H54 (cell line): ENCODE data around the gene KCTD19.

ENCODE experiments used
- DNase-seq: peaks from one replicate; pipeline ENCODE4 v3.0.0; 2011; ENCODE audit warnings: low spot score, mixed read lengths; ENCODE audit not compliant: insufficient read length
- FAIRE-seq: peaks from 3 replicates; lab custom pipeline; 2011; peaks lifted over from hg19 to GRCh38; lab: Jason Lieb, UNC
- POLR2A ChIP-seq: IDR thresholded peaks from 2 replicates; pipeline ENCODE4 v1.6.1; 2011; ENCODE audit warnings: low read depth, mild to moderate bottlenecking, low read length

KCTD19 gene

DNA sequence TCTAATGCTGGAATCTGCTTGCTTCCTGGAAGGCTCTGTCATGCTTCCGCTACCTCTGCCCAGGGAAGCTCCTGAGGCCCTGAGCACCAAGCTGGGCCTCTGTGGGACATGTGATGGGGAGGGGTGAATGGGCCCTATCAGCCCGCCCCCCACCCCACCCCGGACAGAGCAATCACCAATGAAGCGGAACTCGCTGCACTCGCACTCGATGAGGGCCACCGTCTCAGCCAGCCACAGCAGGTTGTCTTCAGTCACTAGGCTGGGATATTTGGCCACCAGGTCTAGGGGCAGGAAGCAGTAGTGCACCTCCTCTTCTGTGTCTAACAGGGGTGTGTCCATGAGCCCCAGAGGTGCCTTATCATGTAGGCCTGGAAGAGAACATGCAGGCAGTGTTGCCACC, 23.6 kb downstream of the KCTD19 start:
- FAIRE-seq = no peak
- no peak for DNase-seq
- TF ChIP-seq POLR2A = no peak

DNA sequence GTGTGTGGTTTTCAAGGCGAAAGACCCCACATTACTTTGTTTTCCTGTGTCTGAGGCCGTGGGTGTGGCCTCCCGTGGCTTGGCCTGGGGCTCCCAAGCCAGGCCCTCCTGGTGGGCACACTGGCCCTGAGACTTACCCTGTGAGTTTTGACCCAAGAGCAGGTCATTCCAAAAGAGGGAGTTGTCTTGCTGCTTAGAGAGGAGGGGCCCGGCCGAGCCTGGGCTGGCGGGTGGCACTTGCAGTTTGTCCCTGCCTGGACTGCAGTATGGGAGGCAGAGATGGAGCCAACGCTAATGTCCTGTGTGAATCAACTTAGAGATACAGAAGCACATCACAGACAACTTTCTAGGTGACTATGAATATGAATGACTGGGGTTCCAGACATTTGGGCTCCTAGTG, 24.5 kb downstream of the KCTD19 start:
- DNase-seq (no peak), FAIRE-seq (no peak)
- TF ChIP-seq POLR2A = no peak

DNA sequence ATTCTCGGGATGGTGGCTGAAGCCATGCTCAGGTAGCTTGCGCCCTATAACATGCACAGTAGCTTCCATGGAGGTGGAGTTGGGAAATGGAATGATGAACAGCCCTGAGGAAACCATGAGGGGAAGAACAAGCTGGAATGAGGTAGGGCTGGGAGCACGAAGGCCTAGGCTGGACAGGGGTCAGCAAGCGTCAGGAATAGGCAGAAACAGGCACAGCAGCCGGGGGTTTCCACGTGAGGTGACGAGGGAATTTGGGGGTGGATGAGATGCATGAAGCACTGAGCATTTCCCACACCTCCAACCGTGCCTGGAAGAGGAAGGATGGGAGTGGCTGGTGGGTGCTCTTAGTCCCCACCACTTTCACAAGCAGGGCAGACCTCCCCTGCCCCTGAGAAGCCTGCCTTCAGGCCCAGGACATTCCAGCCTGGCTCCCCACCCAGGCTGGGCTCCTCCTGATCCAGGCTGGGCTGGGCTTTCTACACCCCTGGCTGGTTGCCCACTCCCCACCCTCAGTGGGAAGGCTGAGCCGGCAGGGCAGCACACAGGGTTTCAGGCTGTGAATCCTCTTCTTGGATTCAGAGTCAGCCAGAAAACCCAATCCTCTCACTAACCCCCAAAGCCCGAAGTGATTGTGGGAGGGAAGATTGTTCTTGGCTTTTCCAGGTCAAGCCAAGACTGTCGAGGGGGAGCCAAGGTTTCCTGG, 25.3 kb downstream of the KCTD19 start:
- no peak for FAIRE-seq
- DNase-seq = no peak
- TF ChIP-seq POLR2A = no peak

DNA sequence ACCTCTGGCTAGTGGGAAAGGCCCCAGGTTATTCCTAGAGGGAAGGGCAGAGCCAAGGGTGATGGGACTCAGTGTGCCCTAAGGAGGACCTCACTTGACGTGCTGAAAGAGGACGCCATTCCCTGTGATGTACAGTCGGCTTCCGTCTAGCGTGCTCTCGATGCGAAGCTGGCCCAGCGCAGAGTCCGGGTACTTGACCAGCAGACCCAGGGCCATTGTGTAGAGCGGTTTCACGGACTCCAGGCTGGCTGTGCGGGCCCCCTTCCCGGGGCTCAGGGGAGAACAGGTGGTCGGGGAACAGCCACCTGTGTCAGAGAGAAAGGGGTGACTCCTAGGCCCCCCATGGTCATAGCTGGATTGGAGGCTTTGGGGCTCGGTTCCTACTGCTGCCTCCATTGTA, 27.3 kb downstream of the KCTD19 start:
- no peak for TF ChIP-seq POLR2A
- DNase-seq (no peak), FAIRE-seq (no peak)

DNA sequence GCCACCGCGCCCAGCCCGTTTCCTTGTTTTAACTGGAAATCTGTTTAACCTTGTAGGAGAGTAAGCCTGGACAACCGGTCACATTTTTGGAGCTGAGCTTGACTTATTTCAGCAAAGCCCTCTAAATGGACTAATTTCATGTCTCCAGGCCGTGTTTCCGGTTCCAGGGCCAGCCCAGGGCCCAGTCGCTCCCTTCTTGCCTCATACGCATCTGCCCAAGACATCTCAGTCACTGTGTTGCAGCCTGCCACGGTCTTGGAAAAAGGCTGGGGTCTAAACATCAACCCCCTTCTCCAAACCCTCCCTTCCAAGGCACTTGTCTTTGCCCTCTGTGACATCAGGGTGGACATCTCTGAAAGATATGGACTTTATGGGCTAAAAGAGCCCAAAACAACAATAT, 28.3 kb downstream of the KCTD19 start:
- DNase-seq (no peak), FAIRE-seq (no peak)
- no peak for TF ChIP-seq POLR2A

DNA sequence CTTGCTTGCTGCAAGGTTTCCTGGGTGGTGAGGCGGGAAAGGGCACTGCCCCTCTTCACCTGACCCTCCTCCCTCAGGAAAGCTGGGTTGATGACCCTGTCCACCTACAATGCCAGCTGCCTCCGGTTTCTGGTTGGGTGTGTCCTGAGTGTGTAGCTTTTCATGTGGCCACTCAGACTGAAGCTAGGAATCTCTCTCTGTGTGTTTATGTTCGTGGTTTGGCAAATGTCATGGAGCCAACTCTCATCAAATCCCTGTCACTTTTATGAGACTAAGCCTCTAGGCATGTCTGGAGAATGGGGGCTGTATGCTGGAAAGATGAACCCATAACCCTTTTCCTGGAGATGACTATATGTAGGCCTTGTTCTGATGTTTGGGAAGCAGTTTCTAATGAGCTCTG, 30.1 kb downstream of the KCTD19 start:
- no peak for TF ChIP-seq POLR2A
- FAIRE-seq = no peak
- no peak for DNase-seq

DNA sequence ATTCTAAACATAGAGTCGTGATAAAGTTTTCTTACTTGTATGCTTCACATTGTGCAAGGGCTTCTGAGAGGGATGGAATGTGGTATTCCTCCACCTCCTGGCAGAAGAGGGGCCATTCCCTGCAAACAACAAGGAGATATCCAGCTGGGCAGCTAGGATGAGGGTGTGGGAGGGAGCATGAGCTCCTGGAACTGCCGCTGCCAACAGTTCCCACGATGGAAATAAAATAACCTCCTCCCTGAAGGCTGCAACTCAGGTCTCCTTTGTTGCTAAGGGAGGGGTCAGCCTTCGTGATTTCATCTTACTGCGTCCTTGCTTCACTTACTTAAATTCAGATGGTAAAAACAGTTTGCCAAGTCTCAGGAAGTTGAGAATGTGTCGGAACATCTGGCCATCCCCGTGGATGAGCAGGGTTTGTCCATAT, 31.6 kb downstream of the KCTD19 start:
- FAIRE-seq (no peak), DNase-seq (no peak)

DNA sequence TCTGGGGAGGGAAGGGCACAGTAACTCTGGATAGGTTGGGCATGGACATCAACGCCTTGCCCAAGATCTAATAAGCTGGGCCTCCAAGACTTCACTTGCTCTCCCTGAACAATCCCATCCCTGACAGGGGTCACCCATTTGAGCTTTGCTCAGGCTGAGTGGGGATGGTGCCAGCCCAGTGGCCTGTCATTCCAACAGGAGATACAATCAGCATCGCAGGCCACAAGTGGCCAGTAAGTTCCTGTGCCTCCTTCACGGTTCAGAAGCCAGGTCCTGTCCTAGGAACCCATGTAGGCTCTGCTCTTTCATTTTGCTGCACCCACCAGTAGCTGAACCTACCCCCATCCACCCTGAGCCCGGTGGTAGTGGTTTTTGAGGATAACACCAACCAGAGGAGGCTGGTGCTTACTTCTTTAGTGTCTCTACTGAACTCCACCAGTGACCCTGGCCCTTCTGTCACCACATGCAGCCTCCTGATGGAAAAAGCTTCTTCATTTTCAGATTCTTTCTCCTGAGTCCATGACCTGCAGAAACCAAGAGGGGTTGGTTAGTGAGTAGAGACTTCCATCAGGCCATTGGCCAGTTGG, 32.3 kb downstream of the KCTD19 start:
- FAIRE-seq = no peak
- TF ChIP-seq POLR2A = no peak
- DNase-seq = no peak

More for the DNA sequence above, 31.6 kb downstream of the KCTD19 start:
- no peak for TF ChIP-seq POLR2A

DNA sequence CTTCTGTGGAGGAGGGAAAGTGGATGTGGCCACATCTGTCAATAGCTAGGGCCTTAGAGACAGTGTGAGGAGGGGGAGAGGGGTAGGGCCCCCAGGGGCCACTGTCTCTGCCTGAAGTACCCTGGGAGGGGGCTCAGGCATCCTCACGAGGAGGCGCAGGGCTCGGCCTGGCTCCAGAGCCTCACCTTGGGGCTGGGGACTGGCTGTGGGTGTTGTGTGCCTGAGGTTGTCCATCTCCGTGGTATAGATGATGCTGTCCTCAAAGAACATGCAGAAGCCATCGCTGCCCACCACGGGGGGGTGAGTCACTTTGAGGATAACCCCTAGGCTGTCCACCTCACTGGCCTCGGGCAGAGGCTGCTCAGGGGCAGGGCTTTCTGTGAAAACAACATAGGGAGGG, 35.1 kb downstream of the KCTD19 start:
- no peak for DNase-seq

DNA sequence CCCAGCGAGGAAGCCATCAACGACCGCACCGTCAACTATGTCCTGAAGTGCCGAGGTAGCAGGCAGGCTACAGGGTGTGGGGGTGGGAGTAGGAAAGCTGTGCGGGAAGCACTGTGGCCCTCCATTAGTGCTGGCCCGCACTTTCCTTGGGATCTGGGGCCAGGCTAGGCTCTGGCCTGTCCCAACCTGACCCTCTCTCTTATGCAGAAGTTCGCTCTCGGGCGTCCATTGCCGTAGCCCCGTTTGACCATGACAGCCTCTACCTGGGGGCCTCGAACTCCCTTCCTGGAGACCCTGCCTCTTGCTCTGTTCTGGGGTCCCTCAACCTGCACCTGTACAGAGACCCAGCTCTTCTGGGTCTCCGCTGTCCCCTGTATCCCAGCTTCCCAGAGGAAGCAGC, 38.6 kb downstream of the KCTD19 start:
- DNase-seq (no peak), FAIRE-seq (no peak)
- TF ChIP-seq POLR2A = no peak

More for the DNA sequence above, 35.1 kb downstream of the KCTD19 start:
- no peak for TF ChIP-seq POLR2A
- no peak for FAIRE-seq

DNA sequence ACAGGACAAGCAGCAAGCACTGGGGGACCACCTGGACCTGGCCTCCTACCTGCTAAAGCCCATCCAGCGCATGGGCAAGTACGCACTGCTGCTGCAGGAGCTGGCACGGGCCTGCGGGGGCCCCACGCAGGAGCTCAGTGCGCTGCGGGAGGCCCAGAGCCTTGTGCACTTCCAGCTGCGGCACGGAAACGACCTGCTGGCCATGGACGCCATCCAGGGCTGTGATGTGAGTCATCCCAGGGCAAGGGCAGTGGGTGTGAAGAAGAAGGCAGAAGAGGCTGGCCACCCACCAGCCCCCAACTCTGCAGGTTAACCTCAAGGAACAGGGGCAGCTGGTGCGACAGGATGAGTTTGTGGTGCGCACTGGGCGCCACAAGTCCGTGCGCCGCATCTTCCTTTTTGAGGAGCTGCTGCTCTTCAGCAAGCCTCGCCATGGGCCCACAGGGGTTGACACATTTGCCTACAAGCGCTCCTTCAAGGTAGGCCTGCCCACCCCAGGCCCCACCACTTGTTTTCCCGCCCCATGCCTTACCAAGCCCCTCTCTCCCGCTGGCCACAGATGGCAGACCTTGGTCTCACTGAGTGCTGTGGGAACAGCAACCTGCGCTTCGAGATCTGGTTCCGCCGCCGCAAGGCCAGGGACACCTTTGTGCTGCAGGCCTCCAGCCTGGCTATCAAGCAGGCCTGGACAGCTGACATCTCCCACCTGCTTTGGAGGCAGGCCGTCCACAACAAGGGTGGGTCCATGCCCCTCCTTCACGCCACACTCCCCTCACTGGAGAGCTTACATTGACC, 39.9 kb downstream of the KCTD19 start:
- FAIRE-seq = no peak
- peak; percentile 62 for DNase-seq
- TF ChIP-seq POLR2A = no peak

DNA sequence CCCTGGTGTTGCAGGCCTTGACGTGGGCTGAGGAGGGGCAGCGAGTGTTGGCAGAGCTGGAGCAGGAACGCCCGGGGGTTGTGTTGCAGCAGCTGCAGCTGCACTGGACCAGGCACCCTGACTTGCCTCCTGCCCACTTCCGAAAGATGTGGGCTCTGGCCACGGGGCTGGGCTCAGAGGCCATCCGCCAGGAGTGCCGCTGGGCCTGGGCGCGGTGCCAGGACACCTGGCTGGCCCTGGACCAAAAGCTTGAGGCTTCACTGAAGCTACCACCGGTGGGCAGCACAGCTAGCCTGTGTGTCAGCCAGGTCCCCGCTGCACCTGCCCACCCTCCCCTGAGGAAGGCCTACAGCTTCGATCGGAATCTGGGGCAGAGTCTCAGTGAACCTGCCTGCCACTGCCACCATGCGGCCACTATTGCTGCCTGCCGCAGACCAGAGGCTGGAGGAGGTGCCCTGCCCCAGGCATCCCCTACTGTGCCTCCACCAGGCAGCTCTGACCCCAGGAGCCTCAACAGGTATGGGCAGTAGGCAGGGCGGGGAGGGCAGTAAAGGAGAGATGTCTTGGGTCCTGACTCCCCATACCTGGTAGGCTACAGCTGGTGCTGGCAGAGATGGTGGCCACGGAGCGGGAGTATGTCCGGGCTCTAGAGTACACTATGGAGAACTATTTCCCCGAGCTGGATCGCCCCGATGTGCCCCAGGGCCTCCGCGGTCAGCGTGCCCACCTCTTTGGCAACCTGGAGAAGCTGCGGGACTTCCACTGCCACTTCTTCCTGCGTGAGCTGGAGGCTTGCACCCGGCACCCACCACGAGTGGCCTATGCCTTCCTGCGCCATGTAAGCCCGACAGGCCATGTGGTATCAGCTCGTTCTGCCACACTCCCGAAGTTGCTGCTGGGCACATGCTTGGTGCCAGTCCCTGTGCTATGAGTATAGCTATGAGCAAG, 41.6 kb downstream of the KCTD19 start:
- peak; percentile 66 for DNase-seq
- FAIRE-seq = no peak
- no peak for TF ChIP-seq POLR2A

DNA sequence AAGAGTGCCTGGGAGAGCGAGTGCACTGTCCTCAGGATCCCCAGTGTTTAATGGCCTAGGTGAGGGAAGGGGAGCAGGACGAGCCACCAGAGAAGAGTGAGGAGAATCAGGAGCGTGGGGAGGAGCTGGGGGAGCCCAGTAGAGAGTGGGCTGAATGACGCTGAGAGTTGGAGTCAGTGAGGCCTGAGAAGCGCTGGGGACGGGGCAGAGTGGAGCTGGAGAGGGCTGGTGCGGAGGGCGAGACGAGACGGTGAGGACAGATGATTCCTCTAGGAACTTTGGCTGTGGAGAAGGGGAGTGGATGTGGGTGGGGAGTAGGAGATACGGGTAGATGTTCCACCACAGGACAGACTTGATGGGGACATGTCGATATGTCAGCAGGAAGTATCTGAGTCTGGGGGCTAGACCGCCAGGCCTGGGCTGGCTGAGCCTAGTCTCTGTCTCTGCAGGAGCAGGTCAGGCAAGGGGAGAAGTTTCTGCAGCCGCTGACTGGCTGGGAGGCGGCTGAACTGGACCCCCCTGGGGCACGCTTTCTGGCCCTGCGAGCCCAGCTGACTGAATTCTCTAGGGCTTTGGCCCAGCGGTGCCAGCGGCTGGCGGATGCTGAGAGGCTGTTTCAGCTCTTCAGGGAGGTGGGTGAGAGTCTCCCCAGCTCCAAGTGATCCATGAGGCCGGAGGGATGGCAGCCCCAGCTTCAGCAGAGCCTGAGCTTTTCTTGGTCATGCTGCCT, 42.5 kb downstream of the KCTD19 start:
- no peak for DNase-seq
- no peak for FAIRE-seq

More for the DNA sequence above, 42.5 kb downstream of the KCTD19 start:
- TF ChIP-seq POLR2A = no peak
